SK-N-SH treated with all-trans-retinoic acid at 6 μM for 48 hours (cell line): Measurements from ENCODE around the gene PPIC.

Experiments
- ATAC-seq: fragments of 200-7000 bp; cut with Tn5 transposase; 3 replicates; pipeline ENCODE4 v1.9.1; 2020; ENCODE audit warnings: mild to moderate bottlenecking, moderate library complexity
- ARNTL ChIP-seq: fragments of 450-650 bp; formaldehyde crosslinking; IDR thresholded peaks from 2 replicates; pipeline ENCODE4 v1.5.0; 2020; ENCODE audit warnings: low read depth, mild to moderate bottlenecking, moderate library complexity, borderline replicate concordance
- BACH2 ChIP-seq: fragments of 250-450 bp; sonication (Bioruptor Pico); IDR thresholded peaks from 2 replicates; pipeline ENCODE4 v1.9.0; 2021; ENCODE audit warnings: mild to moderate bottlenecking, borderline replicate concordance
- CSDC2 ChIP-seq: fragments of 250-450 bp; sonication (Bioruptor Pico); IDR thresholded peaks from 2 replicates; pipeline ENCODE4 v1.5.0; 2020; ENCODE audit warnings: mild to moderate bottlenecking, moderate library complexity
- CSRNP3 ChIP-seq: fragments of 250-450 bp; sonication (Bioruptor Pico); IDR thresholded peaks from 2 replicates; pipeline ENCODE4 v1.5.1; 2021; ENCODE audit warnings: mild to moderate bottlenecking, moderate library complexity
- ESRRG ChIP-seq: fragments of 250-450 bp; sonication (Bioruptor Pico); IDR thresholded peaks from 2 replicates; pipeline ENCODE4 v1.6.1; 2021; ENCODE audit warnings: mild to moderate bottlenecking
- GLIS3 ChIP-seq: fragments of 250-450 bp; sonication (Bioruptor Pico); IDR thresholded peaks from 2 replicates; pipeline ENCODE4 v1.5.0; 2020; ENCODE audit warnings: mild to moderate bottlenecking, moderate library complexity
- ISL1 ChIP-seq: fragments of 250-450 bp; sonication (Bioruptor Pico); IDR thresholded peaks from 2 replicates; pipeline ENCODE4 v2.1.2; 2022; ENCODE audit warnings: mild to moderate bottlenecking, moderate library complexity
- OSR1 ChIP-seq: fragments of 250-450 bp; sonication (Bioruptor Pico); IDR thresholded peaks from 2 replicates; pipeline ENCODE4 v1.8.0; 2022; ENCODE audit warnings: moderate library complexity, mild to moderate bottlenecking, inconsistent platforms
- PATZ1 ChIP-seq: fragments of 250-450 bp; sonication (Bioruptor Pico); IDR thresholded peaks from 2 replicates; pipeline ENCODE4 v1.8.0; 2020; ENCODE audit warnings: mild to moderate bottlenecking, moderate library complexity, borderline replicate concordance
- POU6F1 ChIP-seq: fragments of 250-450 bp; sonication (Bioruptor Pico); IDR thresholded peaks from 2 replicates; pipeline ENCODE4 v1.8.0; 2021; ENCODE audit warnings: low read depth, mild to moderate bottlenecking, moderate library complexity, borderline replicate concordance
- PPARA ChIP-seq: fragments of 250-450 bp; sonication (Bioruptor Pico); IDR thresholded peaks from 2 replicates; pipeline ENCODE4 v1.5.0; 2020; ENCODE audit warnings: mild to moderate bottlenecking, borderline replicate concordance
- SNAI2 ChIP-seq: fragments of 250-450 bp; sonication (Bioruptor Pico); IDR thresholded peaks from 2 replicates; pipeline ENCODE4 v1.5.0; 2020; ENCODE audit warnings: mild to moderate bottlenecking, moderate library complexity
- TCF4 ChIP-seq: fragments of 250-450 bp; sonication (Bioruptor Pico); IDR thresholded peaks from 2 replicates; pipeline ENCODE4 v1.8.0; 2021; ENCODE audit warnings: mild to moderate bottlenecking, moderate library complexity, borderline replicate concordance
- TOX ChIP-seq: fragments of 250-450 bp; sonication (Bioruptor Pico); IDR thresholded peaks from 2 replicates; pipeline ENCODE4 v1.8.0; 2021; ENCODE audit warnings: mild to moderate bottlenecking, moderate library complexity, borderline replicate concordance
- TSHZ2 ChIP-seq: fragments of 250-450 bp; sonication (Bioruptor Pico); IDR thresholded peaks from 2 replicates; pipeline ENCODE4 v1.5.0; 2020; ENCODE audit warnings: mild to moderate bottlenecking, moderate library complexity
- ZFP30 ChIP-seq: fragments of 450-650 bp; formaldehyde crosslinking; IDR thresholded peaks from 2 replicates; pipeline ENCODE4 v1.5.0; 2022; ENCODE audit warnings: mild to moderate bottlenecking, moderate library complexity
- ZNF565 ChIP-seq: fragments of 450-650 bp; formaldehyde crosslinking; conservative IDR thresholded peaks from 2 replicates; pipeline ENCODE4 v1.5.0; 2020; ENCODE audit warnings: low read depth, mild to moderate bottlenecking, moderate library complexity
- ZNF70 ChIP-seq: fragments of 450-650 bp; formaldehyde crosslinking; IDR thresholded peaks from 2 replicates; pipeline ENCODE4 v1.5.0; 2020; ENCODE audit warnings: mild to moderate bottlenecking, moderate library complexity
- ZNF8 ChIP-seq: fragments of 450-650 bp; formaldehyde crosslinking; IDR thresholded peaks from 2 replicates; pipeline ENCODE4 v1.5.0; 2020; ENCODE audit warnings: mild to moderate bottlenecking, moderate library complexity

The PPIC gene

GRCh38 chr5:122985954-122986721 is 50.4 kb downstream of the PPIC start (continued):
- TF ChIP-seq PPARA (CRISPR knock-in tag) = no peak

- TF ChIP-seq ARNTL (CRISPR knock-in tag) (no peak), ZNF8 (no peak), BACH2 (CRISPR knock-in tag) (no peak), ZFP30 (CRISPR knock-in tag) (no peak), PATZ1 (no peak), TCF4 (no peak), CSRNP3 (no peak), ZNF565 (CRISPR knock-in tag) (no peak), CSDC2 (CRISPR knock-in tag) (no peak), ZNF70 (no peak), GLIS3 (CRISPR knock-in tag) (no peak), ESRRG (CRISPR knock-in tag) (no peak), PPARA (CRISPR knock-in tag) (no peak), SNAI2 (CRISPR knock-in tag) (no peak)
Observed at GRCh38 chr5:122985006-122985700, 51.4 kb downstream of the PPIC start.

GRCh38 chr5:122984425-122984824 is 52.1 kb downstream of the PPIC start:
- ATAC-seq = no peak
- TF ChIP-seq POU6F1 = no peak
- no peak for TF ChIP-seq PPARA (CRISPR knock-in tag)
- no peak for TF ChIP-seq ZNF70
- TF ChIP-seq CSDC2 (CRISPR knock-in tag) = no peak
- no peak for TF ChIP-seq TCF4
- no peak for TF ChIP-seq TOX (CRISPR knock-in tag)
- no peak for TF ChIP-seq ZFP30 (CRISPR knock-in tag)
- no peak for TF ChIP-seq OSR1

More at GRCh38 chr5:122985006-122985700, 51.4 kb downstream of the PPIC start:
- no peak for ATAC-seq

- no peak for TF ChIP-seq SNAI2 (CRISPR knock-in tag)
- no peak for TF ChIP-seq PPARA (CRISPR knock-in tag)
- TF ChIP-seq ISL1 (CRISPR knock-in tag) = no peak
- TF ChIP-seq GLIS3 (CRISPR knock-in tag) = no peak
- no peak for TF ChIP-seq TCF4
- no peak for TF ChIP-seq TSHZ2 (CRISPR knock-in tag)
- TF ChIP-seq OSR1 = no peak
- no peak for ATAC-seq
Observed at GRCh38 chr5:122982376-122982775, 54.1 kb downstream of the PPIC start.
